K562 (cell line): ENCODE data around the gene CRADD.

ENCODE experiments used
- CREB3L1 ChIP-seq: fragments of 450-650 bp; IDR thresholded peaks from 2 replicates; pipeline ENCODE4 v1.6.1; 2014; ENCODE audit warnings: low read depth, mild to moderate bottlenecking, moderate library complexity, borderline replicate concordance
- CTCF ChIP-seq, 3 experiments: IDR thresholded peaks in 2 of 3; conservative IDR thresholded peaks in 1 of 3; 2 replicates each; pipeline ENCODE4 v1.5.1; 2011 to 2012; ENCODE audit warnings: low read length in 3 of 3, mild to moderate bottlenecking in 3 of 3, control low read depth in 2 of 3, improper control_type of control experiment in 1 of 3, inconsistent platforms in 1 of 3, low read depth in 1 of 3, mixed read lengths in 1 of 3, moderate library complexity in 1 of 3; ENCODE audit not compliant: insufficient read depth in 2 of 3
- GABPA ChIP-seq: fragments of 200-800 bp; sonication (Bioruptor generic); conservative IDR thresholded peaks from 2 replicates; pipeline ENCODE4 v1.6.1; 2016; ENCODE audit warnings: low read depth, missing genetic modification characterization, missing compliant biosample characterization
- HMG20B ChIP-seq: fragments of 250-450 bp; sonication (Bioruptor Pico); IDR thresholded peaks from 2 replicates; pipeline ENCODE4 v1.5.0; 2021; ENCODE audit warnings: mild to moderate bottlenecking
- RAD51 ChIP-seq: fragments of 450-650 bp; IDR thresholded peaks from 2 replicates; pipeline ENCODE4 v1.7.1; 2016; ENCODE audit warnings: low read depth, mild to moderate bottlenecking, borderline replicate concordance
- TRIM28 ChIP-seq: fragments of 450-650 bp; IDR thresholded peaks from 2 replicates; pipeline ENCODE4 v1.6.1; 2017
- ZFP1 ChIP-seq: fragments of 450-650 bp; formaldehyde crosslinking; IDR thresholded peaks from 2 replicates; pipeline ENCODE4 v1.4.0; 2020; ENCODE audit warnings: mild to moderate bottlenecking, mixed read lengths
- ZNF274 ChIP-seq: IDR thresholded peaks from 2 replicates; pipeline ENCODE4 v1.6.1; 2011; ENCODE audit warnings: low read depth, mild to moderate bottlenecking, low read length, moderate library complexity, borderline replicate concordance
- ZNF407 ChIP-seq: fragments of 450-650 bp; IDR thresholded peaks from 2 replicates; pipeline ENCODE4 v1.6.1; 2016; ENCODE audit warnings: low read depth

- TF ChIP-seq ZNF407 (no peak), GABPA (tag) (no peak), HMG20B (CRISPR knock-in tag) (no peak), ZNF274 (no peak), ZFP1 (no peak), TRIM28 (no peak), CREB3L1 (no peak), RAD51 (no peak), CTCF (IDR thresholded peaks at IDR 0.05 in 2 of 3, conservative IDR thresholded peaks at IDR 0.05 in 1 of 3; ENCODE audit: insufficient read depth in 2 of 3, low read depth in 1 of 3, low read length in 3 of 3) (no peak)
Measured at GRCh38 chr12:93653712-93654111, 23.5 kb upstream of the CRADD start.
